ENCODE results near the gene M1AP. TPM values are rescaled to one million over a fixed set of nuclear protein-coding genes. Genes with fewer than 3 reads are reported as not detected.
A peak's percentile ranks its signal among the peaks of the same experiment; 100 is the strongest.

The M1AP gene
- total and polyA plus RNA-seq, 9 of the 15 experiments (the other 6 are each of a cell fraction or from before 2014, with no cell fraction given) = 0.06 to 0.33 (median 0.11) TPM; not detected in 4

DNA sequence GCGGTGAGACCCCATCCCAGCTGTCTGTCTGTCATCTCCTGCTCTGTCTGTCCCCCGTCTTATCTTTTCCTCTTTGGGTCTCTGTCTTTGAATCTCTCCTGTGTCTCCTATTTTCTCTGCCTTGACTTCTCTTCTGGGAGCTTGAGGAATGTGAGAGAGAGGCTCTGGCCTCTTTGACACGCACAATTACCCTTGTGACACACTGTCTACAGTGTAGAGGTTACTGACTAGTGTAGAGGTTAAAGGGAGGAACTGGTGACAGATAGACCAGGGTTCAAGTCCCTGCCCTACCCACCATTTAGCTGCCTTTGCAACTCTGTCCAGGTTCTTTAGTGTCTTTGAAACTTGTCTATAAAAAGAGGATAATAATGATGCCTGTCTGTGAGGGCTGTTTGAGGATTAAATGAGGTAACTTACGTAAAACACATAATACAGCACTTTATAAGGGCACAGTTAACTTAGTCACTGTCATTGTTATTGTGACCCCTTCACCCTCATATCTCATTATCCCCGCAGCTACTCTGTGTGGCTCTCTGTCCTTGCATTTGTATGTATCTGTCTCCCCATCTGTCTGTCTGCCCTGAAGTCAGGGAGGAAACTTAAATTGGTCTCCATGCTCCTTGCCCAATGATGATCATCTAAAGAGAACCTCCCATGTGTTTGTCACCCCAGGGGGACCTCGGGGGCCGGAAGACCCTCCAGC lies 25.8 kb upstream of the M1AP start (continued):
- TF ChIP-seq ZNF764 (CRISPR knock-in tag; IDR thresholded peaks at IDR 0.05; ENCODE audit: low read depth) = no peak
- TF ChIP-seq NUFIP1 (IDR thresholded peaks at IDR 0.05; ENCODE audit: partially characterized antibody) = no peak
- TF ChIP-seq ZNF695 (CRISPR knock-in tag; IDR thresholded peaks at IDR 0.05) = no peak
- TF ChIP-seq ZNF668 (CRISPR knock-in tag; IDR thresholded peaks at IDR 0.05) = no peak
- TF ChIP-seq ZNF584 (CRISPR knock-in tag; IDR thresholded peaks at IDR 0.05; ENCODE audit: low read depth) = no peak
- TF ChIP-seq, protein P1, sequence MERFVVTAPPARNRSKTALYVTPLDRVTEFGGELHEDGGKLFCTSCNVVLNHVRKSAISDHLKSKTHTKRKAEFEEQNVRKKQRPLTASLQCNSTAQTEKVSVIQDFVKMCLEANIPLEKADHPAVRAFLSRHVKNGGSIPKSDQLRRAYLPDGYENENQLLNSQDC (CRISPR knock-in tag; IDR thresholded peaks at IDR 0.05) = no peak
- TF ChIP-seq SMAD4 (CRISPR knock-in tag; conservative IDR thresholded peaks at IDR 0.05) = no peak; the same call in 1 of the 2 replicates
- TF ChIP-seq, protein P2, sequence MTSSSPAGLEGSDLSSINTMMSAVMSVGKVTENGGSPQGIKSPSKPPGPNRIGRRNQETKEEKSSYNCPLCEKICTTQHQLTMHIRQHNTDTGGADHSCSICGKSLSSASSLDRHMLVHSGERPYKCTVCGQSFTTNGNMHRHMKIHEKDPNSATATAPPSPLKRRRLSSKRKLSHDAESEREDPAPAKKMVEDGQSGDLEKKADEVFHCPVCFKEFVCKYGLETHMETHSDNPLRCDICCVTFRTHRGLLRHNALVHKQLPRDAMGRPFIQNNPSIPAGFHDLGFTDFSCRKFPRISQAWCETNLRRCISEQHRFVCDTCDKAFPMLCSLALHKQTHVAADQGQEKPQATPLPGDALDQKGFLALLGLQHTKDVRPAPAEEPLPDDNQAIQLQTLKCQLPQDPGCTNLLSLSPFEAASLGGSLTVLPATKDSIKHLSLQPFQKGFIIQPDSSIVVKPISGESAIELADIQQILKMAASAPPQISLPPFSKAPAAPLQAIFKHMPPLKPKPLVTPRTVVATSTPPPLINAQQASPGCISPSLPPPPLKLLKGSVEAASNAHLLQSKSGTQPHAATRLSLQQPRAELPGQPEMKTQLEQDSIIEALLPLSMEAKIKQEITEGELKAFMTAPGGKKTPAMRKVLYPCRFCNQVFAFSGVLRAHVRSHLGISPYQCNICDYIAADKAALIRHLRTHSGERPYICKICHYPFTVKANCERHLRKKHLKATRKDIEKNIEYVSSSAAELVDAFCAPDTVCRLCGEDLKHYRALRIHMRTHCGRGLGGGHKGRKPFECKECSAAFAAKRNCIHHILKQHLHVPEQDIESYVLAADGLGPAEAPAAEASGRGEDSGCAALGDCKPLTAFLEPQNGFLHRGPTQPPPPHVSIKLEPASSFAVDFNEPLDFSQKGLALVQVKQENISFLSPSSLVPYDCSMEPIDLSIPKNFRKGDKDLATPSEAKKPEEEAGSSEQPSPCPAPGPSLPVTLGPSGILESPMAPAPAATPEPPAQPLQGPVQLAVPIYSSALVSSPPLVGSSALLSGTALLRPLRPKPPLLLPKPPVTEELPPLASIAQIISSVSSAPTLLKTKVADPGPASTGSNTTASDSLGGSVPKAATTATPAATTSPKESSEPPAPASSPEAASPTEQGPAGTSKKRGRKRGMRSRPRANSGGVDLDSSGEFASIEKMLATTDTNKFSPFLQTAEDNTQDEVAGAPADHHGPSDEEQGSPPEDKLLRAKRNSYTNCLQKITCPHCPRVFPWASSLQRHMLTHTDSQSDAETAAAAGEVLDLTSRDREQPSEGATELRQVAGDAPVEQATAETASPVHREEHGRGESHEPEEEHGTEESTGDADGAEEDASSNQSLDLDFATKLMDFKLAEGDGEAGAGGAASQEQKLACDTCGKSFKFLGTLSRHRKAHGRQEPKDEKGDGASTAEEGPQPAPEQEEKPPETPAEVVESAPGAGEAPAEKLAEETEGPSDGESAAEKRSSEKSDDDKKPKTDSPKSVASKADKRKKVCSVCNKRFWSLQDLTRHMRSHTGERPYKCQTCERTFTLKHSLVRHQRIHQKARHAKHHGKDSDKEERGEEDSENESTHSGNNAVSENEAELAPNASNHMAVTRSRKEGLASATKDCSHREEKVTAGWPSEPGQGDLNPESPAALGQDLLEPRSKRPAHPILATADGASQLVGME (CRISPR knock-in tag; IDR thresholded peaks at IDR 0.05) = no peak
- no peak for TF ChIP-seq TEAD1 (CRISPR knock-in tag; IDR thresholded peaks at IDR 0.05)
- TF ChIP-seq TAL1 (IDR thresholded peaks at IDR 0.05) = peak; percentile 19; the same call in 1 of the 2 replicates
- no peak for TF ChIP-seq NCOA1 (IDR thresholded peaks at IDR 0.05; ENCODE audit: low read depth)
- TF ChIP-seq SNIP1 (IDR thresholded peaks at IDR 0.05; ENCODE audit: low read depth) = no peak
- TF ChIP-seq ZNF165 (CRISPR knock-in tag; IDR thresholded peaks at IDR 0.05; ENCODE audit: borderline replicate concordance) = no peak
- TF ChIP-seq MECOM (CRISPR knock-in tag; IDR thresholded peaks at IDR 0.05) = no peak
